Measurements from ENCODE around the gene INTS3. TPM values are rescaled to one million over a fixed set of nuclear protein-coding genes. Genes with fewer than 3 reads are reported as not detected.

The INTS3 gene
- total RNA-seq, 2 donors from 2014 or later = 58.2 to 64.9 TPM

GRCh38 chr1:153805886-153806719 lies 78.3 kb downstream of the INTS3 start:
- DNase-seq (ENCODE audit: low spot score in 2 of 2) (no peak), ATAC-seq (peak; percentile 23 to 32)
- H3K9me3 Mint-ChIP-seq = no peaks in the 10 kb centered on the region
- peak overlapping the region; percentile 18 to 93 for H3K27ac Mint-ChIP-seq
- peaks cover 2 to 19% of the 10 kb centered on the region in 2 donors for H3K36me3 Mint-ChIP-seq

- H3K36me3 Mint-ChIP-seq = peaks cover 11 to 13% of the 10 kb centered on the region in 2 donors
- no peak for ATAC-seq
- no peak overlapping the region for H3K27ac Mint-ChIP-seq
- DNase-seq (ENCODE audit: low spot score in 2 of 2) = no peak
- no peaks in the 10 kb centered on the region for H3K9me3 Mint-ChIP-seq
Observed at GRCh38 chr1:153816283-153816889, 88.5 kb downstream of the INTS3 start.

GRCh38 chr1:153818876-153819275 lies 91.0 kb downstream of the INTS3 start:
- no peaks in the 10 kb centered on the region for H3K9me3 Mint-ChIP-seq
- no peak for ATAC-seq
- no peak for DNase-seq (ENCODE audit: low spot score in 2 of 2)
- peaks cover 6 to 9% of the 10 kb centered on the region in 2 donors for H3K36me3 Mint-ChIP-seq
- peak overlapping the region in 1 of 2 donors; percentile 25 for H3K27ac Mint-ChIP-seq

Other genes with a start within 250 kb of the INTS3 start
- 100 to 1,000 TPM; 260 to 445 TPM for gene S100A6, start 192.1 kb upstream of the INTS3 start, total RNA-seq
- gene S100A5, start 187.1 kb upstream of the INTS3 start, total RNA-seq = 1 to 10 TPM; 2.0 to 3.9 TPM
- 100 to 1,000 TPM; 186 to 368 TPM for gene S100A4, start 182.2 kb upstream of the INTS3 start, total RNA-seq
- gene S100A3, start 178.8 kb upstream of the INTS3 start, total RNA-seq = not detected
- 1 to 10 TPM; 1.0 to 7.8 TPM for gene S100A2, start 162.2 kb upstream of the INTS3 start, total RNA-seq
- gene S100A16, start 114.9 kb upstream of the INTS3 start, total RNA-seq = not detected
- gene S100A14, start 111.7 kb upstream of the INTS3 start, total RNA-seq = not detected
- 1 to 10 TPM; 4.2 to 6.0 TPM for gene S100A13, start 100.5 kb upstream of the INTS3 start, total RNA-seq
- gene S100A1, start 99.6 kb upstream of the INTS3 start, total RNA-seq = not detected
- gene CHTOP, start 94.0 kb upstream of the INTS3 start, total RNA-seq = 10 to 100 TPM; 83.3 to 91.3 TPM
- gene SNAPIN, start 69.3 kb upstream of the INTS3 start, total RNA-seq = 10 to 100 TPM; 16.1 to 35.4 TPM
- gene ILF2, start 57.1 kb upstream of the INTS3 start, total RNA-seq = 100 to 1,000 TPM; 247 to 316 TPM
- not detected for gene NPR1, start 49.4 kb upstream of the INTS3 start, total RNA-seq
- 1 to 10 TPM; 7.0 to 8.3 TPM for gene SLC27A3, start 47.4 kb downstream of the INTS3 start, total RNA-seq
- gene GATAD2B, start 194.9 kb downstream of the INTS3 start, total RNA-seq = 100 to 1,000 TPM in 1 of 2 donors, 10 to 100 TPM in 1; 58.7 to 102 TPM
- 100 to 1,000 TPM; 131 to 132 TPM for gene DENND4B, start 218.7 kb downstream of the INTS3 start, total RNA-seq
- 100 to 1,000 TPM in 1 of 2 donors, 10 to 100 TPM in 1; 67.6 to 174 TPM for gene CRTC2, start 230.6 kb downstream of the INTS3 start, total RNA-seq
- 10 to 100 TPM; 54.9 to 96.6 TPM for gene SLC39A1, start 235.5 kb downstream of the INTS3 start, total RNA-seq
- 10 to 100 TPM in 1 of 2 donors, 1 to 10 TPM in 1; 8.9 to 12.0 TPM for gene CREB3L4, start 239.9 kb downstream of the INTS3 start, total RNA-seq
- 100 to 1,000 TPM in 1 of 2 donors, 10 to 100 TPM in 1; 51.0 to 130 TPM for gene JTB, start 249.6 kb downstream of the INTS3 start, total RNA-seq